Uterus (tissue), 2 donors: ENCODE data around the gene THSD7B.

ENCODE experiments used
- CTCF ChIP-seq, 4 experiments: fragments of 200-600 bp in 2 of 4; fragments of 450-650 bp in 2 of 4; sonication (generic) in 2 of 4; IDR thresholded peaks; one replicate each; pipeline ENCODE4 v1.5.1; 2016 to 2019; ENCODE audit warnings: antibody characterized with exemption in 4 of 4, mild to moderate bottlenecking in 2 of 4, moderate library complexity in 1 of 4
- POLR2A ChIP-seq, 2 donors: fragments of 450-650 bp; IDR thresholded peaks; one replicate each; pipeline ENCODE4 v1.6.1; 2016; ENCODE audit warnings: antibody characterized with exemption in 2 of 2, mild to moderate bottlenecking in 1 of 2, moderate library complexity in 1 of 2

DNA sequence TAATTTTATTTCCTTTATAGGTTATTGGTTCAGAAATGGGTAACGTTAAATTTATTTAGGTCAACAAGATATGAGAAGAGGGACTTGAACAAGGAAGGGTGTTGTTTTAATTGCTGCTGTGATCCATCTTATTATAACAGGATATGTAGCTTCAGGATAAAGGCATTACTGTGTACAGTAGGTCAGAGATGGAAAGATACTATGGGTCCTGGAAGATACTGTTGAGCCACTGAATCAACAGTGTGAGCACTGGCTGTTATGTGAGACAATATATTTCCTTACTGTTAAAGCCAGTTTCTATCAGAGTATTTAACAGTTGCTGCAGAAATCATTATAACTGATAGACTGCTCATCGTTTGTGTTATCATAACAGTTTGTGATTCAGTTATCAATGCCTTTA lies 414.7 kb downstream of the THSD7B start:
- TF ChIP-seq CTCF (IDR thresholded peaks at IDR 0.05) = no peak
- no peak for TF ChIP-seq POLR2A (IDR thresholded peaks at IDR 0.05)
